Activated CD8-positive, alpha-beta memory T cell treated with anti-CD3 and anti-CD28 coated beads, Interleukin-2, amount 50 U/mL, for 48 hours (primary cell): ENCODE results near the gene PANK3.
"Not testable (repeated sequence)": the region's sequence is repeated elsewhere in the genome, so short reads cannot be mapped to it uniquely, and the experiment has no call there.

Source experiments
- DNase-seq: peaks from one replicate; pipeline ENCODE4 v3.0.0-alpha.2; 2020

PANK3 gene

DNA sequence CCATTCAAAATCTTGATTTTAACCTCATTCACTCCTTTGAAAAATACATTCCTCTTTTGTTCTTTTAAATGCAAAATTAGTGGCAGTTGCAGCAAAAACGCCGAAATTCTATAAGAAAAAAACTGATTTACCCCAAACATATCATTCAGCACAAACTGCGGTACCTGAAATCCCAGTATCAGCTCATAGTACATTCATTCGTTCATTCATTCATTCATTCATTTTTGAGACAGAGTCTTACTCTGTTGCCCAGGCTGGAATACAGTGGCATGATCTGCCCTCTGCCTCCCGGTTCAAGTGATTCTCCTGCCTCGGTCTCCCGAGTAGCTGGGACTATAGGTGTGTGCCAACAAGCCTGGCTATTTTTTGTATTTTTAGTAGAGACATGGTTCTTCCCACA, 29.6 kb downstream of the PANK3 start:
- no peak for DNase-seq

DNA sequence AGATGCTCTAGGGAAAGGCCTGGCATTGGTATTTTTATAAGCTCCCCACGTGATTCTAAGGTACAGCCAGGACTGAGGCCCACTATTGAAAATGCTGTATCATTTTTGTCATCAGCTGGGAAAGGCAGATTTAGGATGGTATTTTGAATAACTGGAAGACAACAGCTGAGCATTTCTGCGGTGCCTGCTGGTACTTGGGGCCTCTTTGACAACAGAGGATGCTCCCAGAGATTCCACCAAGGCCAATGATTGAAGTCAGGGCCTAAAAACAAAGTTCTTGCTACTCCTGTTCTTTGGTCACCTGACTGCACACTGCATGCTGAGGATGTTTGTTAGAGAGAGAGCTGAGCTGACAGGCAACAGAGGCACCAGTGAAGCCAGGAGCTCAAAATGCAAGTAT, 42.0 kb downstream of the PANK3 start:
- DNase-seq, result no peak

DNA sequence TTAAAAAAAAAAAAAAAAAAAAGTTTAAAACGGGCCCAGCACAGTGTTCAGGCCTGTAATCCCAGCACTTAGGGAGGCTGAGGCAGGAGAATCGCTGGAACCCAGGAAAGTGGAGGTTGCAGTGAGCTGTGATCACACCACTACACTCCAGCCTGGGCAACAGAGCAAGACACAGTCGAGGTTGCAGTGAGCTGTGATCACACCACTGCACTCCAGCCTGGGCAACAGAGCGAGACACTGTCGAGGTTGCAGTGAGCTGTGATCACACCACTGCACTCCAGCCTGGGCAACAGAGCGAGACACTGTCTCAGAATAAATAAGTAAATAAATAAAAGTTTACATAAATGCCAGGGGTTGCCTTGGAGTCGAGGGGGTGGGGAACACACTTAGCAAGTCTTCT, 44.8 kb downstream of the PANK3 start:
- not testable (repeated sequence) for DNase-seq

DNA sequence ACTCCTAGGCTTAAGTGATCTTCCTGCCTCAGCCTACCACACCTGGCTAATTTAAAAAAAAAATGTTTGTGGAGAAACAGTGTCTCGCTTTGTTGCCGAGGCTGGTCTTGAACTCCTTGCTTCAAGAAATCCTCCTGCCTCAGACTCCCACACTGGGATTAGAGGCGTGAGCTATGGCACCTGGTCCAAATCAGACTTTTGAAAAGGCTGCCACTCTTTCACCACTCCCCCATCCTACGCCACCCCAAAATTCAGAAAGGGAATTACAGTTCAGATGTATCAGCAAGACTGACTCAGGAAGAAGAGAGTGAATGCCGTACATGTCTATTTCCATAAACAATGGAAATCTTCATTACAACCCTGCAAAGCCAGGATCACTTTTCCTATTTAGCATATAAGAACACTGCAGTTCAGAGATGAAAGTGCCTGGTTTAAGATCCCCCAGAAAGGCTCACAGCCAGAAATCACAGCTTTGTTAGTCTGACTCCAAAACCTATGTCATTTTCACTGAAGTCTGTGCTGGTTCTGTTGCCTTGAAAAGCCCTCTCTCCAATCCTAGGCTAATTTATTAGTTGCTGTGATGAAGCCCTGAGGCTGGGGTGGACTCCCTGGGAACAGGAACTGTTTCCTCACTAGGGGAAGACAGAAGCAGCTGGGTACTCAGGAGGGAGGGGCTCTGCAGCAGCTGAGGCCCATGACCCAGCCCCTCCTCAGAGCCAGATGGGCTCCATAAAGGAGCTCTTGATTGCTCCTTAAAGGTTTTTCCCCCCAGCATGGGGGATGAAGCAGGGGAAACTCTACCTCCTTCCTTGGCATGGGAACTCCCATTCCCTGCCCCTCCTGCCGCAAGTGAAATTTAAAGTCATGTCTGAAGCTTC, 46.9 kb downstream of the PANK3 start:
- no peak for DNase-seq

DNA sequence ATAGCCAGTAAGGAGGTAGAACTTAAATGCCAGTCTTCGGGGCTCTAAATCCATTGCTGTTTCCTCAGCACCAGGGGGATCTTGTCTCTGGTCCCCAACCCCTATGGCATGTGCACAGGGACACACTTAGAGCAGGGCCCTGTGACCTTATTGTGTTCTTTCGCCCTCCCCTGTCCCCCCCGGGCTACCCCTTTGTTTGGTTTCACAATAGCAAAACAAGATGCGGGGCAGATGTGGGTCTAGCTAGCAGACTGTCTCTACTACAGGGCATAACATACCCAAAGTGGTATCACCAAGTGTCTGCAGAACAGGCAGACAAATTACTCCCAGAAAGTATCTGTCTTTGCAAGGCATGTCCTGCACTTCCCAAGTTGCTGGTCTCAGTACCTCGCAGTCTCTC, 48.0 kb downstream of the PANK3 start:
- DNase-seq, result no peak

DNA sequence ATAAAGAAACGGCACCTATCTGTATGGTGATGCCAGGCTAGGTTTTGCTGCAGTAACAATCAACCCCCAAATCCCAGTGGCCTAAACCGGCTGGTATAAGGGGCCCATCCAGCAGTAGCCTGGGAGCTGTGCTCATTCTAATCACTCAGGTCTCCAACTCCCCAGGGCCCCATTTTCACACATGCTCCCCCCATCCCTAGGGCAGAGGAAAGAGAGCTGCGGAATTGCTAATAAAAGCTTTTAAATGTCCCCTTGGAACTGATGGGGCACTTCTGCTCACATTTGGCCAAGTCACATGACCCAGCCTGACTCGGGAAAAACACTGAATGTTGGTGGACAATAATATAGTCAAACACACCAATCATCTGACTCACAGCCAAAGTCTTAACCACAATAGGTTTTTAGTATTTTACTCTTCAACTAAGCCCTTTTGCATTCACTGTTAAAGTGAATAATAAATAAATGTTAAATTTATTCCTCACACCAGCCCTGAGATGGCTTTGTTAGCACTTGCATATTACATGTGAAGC, 48.5 kb downstream of the PANK3 start:
- DNase-seq, result no peak

DNA sequence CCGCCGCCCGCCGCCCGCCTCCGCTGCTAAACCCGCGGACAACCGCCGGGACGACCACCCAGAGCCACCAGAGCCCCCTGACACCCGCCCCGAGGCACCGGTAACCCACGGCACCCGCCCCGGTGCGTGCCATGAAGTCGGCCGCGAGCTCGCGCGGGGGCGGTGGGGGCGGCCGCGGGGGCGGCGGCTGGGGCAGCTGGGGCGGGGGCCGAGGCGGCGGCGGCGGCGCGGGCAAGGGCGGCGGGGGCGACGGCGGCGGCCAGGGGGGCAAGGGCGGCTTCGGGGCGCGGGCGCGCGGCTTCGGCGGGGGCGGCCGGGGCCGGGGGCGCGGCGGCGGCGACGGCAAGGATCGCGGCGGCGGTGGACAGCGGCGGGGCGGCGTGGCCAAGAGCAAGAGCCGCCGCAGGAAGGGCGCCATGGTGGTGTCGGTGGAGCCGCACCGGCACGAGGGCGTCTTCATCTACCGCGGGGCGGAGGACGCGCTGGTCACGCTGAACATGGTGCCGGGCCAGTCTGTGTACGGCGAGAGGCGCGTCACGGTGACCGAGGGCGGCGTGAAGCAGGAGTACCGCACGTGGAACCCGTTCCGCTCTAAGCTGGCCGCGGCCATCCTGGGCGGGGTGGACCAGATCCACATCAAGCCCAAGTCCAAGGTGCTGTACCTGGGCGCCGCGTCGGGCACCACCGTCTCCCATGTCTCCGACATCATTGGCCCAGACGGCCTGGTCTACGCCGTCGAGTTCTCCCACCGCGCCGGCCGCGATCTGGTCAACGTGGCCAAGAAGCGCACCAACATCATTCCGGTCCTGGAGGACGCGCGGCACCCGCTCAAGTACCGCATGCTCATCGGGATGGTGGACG, 49.6 kb downstream of the PANK3 start:
- DNase-seq, result no peak

DNA sequence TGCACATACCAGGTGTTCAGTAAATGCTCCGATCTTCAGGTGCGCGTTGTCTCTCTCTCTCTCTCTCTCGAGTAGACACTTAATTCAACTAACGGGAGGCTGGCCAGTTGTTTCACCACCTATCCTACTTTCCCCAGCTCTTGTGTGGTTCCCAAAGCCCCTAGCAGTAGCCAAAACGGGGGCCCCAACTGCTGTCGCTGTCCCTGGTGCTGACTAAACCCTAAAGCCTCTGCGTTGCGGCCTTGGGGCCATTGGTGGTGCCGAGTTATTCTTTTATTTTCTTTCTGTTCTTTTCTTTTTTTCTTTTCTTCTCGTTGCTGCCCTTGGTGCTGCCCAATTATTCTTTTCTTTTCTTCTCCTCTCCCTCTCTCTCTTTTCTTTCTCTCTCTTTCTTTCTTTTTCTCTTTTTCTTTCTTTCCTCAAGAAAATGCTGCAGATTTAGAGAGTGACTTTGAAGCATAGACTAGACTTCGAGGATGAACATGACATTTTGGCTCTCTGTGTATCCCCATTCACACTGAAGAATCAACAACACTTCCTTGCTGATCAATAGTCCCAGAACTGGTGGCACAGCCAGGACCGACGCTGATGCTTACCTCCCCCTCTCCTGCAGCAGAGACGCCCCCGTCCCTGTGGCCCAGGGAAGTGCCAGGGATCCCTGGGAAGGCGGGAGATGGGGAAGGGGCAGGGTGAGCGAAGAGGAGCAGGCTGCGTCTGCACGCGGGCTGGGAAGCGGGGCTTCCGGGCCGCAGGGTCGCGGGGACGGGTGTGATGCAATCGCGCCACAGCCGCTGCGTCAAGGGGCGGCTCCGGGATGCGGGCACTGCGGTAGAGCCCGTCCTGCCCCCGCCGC, 50.4 kb downstream of the PANK3 start, which contains the start of gene FBLL1:
FBLL1 (plus strand) TSS at position 785 of the 853 bp plus-strand sequence. CDS start 200 bp downstream, outside the sequence.
- DNase-seq, result peak; percentile 66

DNA sequence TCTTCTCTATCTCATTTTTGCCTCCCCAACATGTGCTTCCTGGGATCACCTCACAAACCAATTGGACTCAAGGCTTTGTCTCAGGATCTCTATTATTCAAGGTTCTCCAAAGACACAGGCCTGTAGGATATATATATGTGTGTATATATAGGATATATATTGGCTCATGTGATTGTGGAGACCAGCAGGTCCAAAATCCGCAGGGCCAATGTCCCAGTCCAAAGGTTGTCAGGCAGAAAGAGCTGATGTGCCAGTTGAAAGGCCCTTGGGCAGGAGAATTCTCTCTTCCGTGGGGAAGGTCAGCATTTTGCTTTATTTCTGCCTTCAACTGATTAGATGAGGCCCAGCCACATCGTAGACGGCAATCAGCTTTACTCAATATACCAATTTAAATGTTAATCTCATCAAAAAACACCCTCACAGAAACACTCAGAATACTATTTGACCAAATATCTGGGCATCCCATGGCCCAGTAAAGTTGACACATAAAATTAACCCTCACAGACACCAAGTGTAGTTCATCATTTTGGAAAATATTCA, 51.3 kb downstream of the PANK3 start:
- DNase-seq, result no peak

DNA sequence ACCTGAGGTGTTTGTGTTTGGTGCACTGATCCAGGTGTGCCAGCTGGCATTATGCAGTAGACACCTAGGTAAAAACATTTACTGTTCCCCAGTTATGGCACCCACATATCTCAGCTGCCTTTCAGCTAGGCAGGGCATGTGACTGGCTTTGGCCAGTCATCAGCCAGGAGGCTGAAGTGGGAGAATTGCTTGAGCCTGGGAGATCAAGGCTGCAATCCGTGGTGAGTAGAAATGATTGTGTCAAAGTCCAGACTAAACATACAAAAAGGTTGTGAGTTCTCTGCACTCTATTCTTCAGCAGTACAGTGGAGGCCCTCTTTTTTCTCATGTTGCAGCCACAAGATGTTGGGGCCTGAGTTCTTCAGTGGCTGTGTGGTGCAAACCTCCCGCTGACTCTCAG, 53.3 kb downstream of the PANK3 start:
- DNase-seq, result no peak

DNA sequence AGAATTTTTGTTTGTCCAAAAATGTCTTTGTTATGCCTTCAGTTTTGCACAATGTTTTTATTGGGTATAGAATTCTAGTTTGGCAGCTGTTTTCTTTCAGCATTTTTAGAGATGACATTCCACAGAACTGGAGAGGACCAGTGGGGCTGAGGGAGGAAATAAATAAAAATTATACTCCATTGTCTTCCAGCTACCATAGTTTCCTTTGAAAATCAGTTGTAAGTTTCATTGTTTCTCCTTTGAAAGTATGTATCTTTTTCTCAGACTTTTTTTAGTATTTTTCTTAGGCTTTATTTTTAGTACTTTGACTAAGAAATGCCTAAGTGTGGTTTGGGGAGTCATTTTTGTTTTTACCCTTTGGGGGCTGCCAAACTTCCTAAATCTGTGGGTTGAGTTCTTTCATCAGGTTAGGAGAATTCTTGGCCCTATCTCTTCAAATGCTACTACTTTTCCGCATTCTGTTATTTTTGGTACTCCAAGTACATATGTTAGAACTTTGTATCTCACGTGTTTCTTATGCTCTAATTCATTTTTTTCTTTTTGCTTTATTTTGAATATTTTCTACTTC, 65.2 kb downstream of the PANK3 start:
- no peak for DNase-seq

DNA sequence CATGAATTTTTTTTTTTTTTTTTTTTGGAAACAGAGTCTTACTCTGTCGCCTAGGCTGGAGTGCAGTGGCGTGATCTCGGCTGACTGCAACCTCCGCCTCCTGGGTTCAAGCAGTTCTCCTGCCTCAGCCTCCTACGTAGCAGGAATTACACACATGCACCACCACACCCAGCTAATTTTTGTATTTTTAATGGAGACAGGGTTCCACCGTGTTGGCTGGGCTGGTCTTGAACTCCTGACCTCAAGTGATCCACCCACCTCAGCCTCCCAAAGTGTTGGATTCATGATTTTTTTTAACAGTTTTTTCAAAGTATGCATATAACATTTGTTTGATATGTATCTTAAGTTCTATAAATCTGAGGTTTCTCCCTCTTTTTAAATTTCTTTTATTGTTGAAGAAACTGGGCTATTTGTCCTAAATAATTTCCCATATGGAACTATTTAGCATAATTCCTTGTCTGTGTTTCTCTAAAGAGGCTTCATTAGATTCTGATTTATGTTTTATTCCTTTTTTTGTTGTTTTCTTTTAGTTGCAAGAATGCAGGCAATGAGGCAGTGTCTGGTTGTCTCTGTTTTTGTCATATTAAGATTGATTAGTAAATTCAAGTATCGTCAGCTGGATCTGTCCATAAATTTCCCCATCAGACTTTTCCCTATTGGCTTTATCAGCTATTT, 76.5 kb downstream of the PANK3 start:
- DNase-seq, result no peak
